Renal cortex interstitium (tissue), 11 donors: ENCODE data around the gene CCDC197. TPM values are rescaled to one million over a fixed set of nuclear protein-coding genes. Genes with fewer than 3 reads are reported as not detected.

Experiments
- DNase-seq, 11 donors: peaks; one replicate each; pipeline ENCODE4 v3.0.0-alpha.2; 2013; ENCODE audit warnings: low read depth in 9 of 11, low spot score in 4 of 11; ENCODE audit errors: extremely low read depth in 1 of 11
- polyA plus RNA-seq, 3 donors: library from polyadenylated mRNA; unstranded; fragments of 120-200 nt; gene quantifications; one replicate each; pipeline ENCODE4 v1.2.1, GENCODE V29; 2013; ENCODE audit not compliant: insufficient read length in 3 of 3

Gene CCDC197
- polyA plus RNA-seq, 3 donors: not detected

DNA sequence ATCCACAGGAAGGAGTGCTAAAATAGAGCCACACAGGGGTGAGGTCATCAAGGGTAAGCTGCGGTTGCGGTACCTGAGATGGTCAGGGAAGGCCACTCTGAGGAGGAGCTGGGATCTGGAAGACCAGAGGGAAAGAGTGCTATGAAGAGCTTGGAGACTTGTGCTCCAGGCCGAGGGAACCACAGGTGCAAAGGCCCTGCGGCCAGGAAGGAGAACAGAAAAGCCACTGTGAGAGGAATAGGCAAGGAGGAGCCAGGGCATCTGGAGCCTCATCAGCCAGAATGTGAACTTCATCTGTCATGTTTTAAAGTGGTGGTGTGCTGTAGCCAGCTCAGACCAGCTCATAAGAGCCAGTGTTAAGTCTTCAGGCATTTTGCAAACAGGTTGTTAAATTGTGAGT lies 5.5 kb upstream of the CCDC197 start:
- DNase-seq: no peak

DNA sequence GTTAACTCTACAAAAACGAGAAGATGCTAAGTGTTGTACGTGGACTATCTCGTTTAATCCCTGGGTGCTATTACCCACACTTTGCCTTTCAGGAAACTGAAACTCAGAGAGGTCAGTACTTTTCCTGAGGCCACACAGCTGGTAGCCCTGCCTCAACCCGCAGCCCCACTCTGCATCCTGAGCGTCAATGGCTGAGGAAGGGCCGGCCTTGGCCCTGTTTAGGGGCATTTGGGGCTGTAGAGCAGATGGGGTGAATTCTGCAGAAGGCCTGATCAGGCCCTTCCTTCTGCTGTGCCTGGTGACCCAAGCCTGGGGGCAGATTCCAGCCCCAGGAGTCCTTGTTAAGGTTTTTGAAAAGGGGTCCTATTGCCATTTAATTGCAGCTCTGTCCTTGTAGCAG lies 3.7 kb upstream of the CCDC197 start:
- DNase-seq: no peak

DNA sequence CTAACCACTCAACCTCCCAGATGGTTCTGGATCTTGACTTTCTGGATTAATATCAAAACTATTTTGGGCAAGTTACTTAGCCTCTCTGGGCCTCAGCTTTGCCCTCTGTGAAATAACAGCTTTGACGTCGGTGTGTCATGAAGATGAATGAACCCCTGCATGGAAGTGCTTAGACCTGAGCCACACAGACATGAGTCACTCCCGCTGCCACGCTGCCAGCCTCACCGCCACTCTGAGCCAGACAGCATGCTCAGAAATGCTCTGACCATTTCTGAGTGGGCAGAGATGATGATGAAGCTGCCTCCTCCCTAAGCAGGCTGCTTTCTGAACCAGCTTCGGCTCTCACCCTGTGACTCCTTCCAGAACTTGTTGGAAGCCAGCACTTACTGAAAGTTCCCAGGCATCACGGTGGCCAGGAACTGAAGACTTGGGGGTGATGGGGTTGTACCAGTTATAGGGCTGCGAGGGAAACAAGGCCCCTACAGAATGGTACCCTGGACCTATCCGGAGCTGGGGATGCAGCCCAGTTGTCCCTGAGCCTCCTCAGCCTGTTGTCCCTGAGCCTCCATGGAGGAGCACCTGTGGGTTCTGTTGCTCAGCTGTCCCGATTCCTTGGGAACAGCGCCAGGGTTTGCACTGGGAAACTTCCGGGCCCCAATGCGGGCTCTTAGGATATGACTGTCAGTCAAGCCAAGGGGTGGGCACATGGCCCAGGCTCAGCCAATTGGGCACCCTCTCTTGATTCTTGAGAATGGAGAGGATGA lies 2.0 kb upstream of the CCDC197 start:
- DNase-seq: no peak

DNA sequence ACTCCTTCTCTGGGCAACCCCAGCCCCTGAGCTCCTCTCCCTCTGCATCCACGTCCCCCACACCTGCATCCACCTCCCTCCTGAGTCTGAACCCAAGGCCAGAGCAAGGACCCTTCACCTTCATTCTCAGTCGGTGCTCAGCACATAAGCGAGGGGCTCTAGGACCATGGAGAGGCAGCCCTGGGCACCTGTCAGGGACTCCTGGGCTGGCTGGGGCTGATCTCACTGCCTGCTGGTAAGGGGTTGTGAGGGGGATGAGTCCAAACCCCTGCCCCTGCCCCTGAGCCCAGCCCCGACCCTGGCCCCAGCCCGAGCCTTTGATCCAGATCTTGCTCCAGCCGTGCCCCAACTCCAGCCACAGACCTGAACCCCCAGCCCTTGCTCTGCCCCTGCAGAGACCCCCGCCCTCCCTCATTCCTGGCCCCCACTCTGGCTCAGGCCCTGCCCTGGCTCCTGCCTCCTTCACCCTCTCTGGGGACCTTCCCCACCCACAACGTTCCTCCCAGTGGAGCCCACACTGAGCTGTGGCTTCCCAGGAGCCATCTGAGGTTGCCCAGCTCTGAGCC lies 888 bp upstream of the CCDC197 start:
- no peak for DNase-seq

DNA sequence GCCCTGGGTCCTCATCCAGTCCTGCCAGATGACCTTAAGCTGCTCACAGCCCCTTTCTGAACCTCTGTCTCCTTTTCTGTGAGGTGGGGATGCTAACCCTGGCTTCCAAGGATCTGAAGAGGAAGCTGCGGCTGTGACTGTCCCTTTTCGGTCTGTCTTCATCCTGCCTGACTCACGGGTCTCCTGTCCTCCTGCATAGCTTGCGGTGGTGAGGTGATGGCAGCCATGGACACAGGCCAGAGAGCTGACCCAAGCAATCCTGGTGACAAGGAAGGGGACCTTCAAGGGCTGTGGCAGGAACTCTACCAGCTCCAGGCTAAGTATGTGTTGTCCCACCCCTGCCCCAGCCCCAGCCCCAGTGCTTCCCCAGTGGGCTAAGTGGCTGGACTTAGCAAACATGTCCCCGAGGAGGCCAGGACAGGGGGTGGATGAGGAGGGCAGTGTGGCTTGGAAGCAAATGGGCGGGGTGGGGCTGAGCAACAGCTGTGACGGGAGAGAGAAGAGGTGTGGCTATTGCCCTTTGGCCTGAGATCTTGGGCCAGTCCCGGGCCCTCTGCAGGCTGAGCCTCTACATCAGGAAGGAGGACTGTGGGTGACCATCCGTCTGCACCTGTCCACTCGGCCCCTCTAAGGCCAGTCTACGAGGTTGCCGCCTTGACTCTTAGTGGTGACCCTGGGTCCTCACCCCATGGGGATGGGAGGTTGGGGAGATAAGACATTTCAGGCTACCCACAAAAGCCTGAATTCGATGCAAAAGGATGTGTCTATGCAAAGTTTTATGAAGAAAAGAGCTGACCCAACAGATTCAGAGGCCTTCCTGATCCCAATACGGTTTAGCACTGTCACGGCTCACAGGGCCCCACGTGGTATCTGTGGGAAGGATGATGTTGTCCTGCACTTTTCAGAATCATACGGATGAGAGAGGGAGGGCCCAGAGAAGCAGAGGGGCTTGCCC lies 1.1 kb downstream of the CCDC197 start:
- no peak for DNase-seq

DNA sequence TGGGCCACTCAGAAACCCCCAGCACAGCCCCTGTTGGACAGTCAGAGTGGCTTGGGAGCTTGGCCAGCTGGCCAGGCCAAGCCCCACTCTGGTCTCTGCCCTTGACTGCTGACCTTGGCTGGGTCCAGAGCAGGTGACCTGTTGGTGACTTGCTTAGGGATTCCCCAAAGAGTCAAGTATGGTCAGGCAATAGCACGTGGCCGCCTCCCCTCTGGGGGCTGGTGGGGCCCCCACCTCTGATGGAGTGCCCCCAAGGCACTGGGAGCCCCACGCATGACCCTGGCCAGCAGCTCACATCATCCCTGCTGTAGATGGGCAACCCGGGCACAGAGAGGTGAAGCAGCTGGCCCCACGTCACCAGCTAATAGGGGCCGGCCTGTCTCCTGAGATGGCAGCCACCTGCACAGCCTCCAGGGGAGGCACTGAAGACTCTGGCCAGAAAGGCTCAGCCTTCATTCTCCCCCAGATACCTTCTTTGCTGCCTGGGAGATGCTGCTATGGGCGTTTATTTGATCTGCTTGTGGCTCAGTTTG lies 1.8 kb downstream of the CCDC197 start:
- no peak for DNase-seq

DNA sequence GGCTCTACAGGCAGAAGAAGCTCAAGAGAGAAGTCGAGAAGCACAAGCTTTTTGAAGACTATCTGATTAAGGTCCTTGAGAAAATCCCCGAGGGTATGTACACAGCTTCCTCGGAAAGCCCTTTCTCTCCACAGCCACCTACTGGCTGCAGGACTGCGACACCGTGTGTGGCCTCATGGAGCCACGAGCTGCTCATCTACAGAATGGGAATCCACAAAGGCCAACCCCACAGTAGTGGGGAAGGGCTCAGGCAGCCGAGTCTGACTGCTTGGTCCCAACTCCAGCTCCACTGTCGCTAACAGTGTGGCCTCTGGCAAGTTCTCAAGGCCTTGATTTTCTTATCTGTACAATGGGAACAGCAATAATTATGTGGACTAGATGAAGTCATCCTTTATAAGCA lies 2.5 kb downstream of the CCDC197 start:
- DNase-seq: no peak

DNA sequence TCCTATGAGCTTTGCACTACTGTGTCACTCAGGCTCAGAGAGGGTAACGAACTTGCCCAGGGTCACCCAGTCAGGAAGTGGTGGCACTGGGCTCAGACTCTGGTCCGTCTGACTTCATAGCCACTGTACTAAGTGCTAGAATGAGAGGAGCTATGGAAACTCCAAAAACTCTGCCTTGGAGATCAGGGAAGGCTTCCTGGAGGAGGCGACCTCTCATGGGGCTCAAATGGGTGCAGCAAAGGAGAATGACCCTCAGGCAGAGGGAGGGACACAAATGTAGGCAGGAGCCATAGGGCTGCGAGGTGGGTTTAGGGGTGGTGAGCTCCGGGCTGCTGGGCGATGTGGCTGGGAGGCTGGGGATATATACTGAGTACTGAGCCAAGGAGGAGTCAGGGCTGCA lies 3.2 kb downstream of the CCDC197 start:
- DNase-seq: no peak

DNA sequence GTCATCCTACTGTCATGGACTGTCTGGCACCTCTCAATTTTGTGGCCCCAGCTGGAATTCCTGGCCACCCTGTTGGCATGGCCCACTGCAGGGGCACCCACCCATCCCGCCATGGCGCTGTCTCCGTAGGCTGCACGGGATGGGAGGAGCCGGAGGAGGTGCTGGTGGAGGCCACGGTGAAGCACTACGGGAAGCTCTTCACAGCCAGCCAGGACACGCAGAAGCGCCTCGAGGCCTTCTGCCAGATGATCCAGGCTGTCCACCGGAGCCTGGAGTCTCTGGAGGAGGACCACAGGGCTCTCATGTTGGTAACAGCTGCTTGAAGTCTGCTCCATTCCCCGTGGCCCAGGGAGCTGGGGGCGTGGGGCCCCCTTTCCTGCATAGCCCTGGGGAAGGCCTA lies 3.9 kb downstream of the CCDC197 start:
- DNase-seq: no peak

DNA sequence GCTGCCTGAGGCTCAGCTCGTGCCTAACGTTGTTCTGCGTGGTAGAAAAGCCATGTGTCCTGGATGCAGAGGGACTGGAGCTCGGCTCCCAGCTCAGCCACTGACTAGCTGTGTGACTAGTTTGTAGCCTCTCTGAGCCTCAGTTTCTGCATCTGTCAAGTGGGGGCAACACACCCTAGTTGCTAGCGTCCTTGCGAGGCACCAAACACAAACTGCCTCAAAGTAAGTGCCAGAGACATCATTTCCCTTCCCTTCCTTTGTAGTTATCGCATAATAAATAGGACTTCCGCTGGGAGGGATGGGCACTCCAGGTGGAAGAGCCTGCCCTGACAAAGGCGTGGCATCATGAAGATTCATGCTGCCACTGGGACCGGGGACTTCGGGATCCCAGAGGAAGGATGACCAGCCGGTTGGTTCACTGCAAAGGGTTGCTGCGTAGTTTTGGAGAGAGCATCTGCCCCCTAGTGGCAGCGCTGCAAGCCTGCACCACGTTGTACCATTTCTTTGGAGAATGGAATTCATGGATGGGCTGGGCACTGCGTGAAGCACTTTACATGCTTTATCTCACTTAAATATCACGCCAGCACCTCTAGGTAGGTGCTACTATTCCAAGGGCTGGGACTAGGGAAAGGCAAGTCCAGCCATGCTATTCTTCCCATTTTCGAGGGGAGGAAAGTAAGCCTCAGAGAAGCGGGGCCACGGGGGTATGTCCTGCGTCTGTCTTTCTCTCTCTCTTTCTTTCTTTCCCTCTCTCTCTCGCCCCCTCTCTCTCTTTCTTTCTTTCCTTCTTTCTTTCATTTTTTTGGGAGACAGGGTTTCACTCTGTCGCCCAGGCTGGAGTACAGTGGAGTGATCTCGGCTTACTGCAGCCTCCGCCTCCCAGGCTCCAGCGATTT lies 4.6 kb downstream of the CCDC197 start:
- peak in 9 of 11 donors; percentile 41 to 69 (median 52) for DNase-seq

DNA sequence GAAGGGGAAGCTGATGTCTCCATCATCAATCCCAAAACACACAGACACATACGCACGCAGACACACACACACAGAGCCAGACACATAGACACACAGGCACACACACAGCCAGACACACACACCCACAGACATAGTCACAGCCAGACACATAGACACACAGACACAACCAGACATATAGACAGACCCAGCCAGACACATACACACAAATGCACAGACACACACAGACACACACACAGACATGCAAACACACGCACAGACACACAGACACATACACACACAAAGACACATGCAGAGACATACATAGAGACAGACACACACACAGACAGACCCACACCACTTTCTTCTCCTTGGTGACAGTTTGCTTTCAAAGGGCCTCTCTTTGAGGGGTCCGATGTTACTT lies 6.3 kb downstream of the CCDC197 start:
- no peak for DNase-seq

DNA sequence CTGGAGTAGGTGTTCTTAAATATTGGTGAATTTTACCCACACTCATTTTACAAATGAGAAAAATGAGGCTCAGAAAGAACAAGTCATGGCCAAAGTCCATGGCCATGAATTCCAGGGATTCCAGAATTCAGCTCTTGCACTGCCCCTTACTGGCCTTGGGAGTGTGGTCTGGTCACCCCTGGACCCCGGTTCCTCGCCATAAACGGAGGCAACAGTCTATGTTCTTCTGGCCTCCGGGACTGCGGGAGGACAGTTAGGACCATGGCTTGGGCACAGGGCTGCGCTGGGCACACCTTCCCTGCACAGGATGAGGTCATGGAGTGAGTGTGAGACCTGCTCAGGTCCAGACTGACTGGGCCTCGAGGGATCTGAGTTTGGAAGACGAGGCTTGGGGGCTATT lies 6.9 kb downstream of the CCDC197 start:
- no peak for DNase-seq

DNA sequence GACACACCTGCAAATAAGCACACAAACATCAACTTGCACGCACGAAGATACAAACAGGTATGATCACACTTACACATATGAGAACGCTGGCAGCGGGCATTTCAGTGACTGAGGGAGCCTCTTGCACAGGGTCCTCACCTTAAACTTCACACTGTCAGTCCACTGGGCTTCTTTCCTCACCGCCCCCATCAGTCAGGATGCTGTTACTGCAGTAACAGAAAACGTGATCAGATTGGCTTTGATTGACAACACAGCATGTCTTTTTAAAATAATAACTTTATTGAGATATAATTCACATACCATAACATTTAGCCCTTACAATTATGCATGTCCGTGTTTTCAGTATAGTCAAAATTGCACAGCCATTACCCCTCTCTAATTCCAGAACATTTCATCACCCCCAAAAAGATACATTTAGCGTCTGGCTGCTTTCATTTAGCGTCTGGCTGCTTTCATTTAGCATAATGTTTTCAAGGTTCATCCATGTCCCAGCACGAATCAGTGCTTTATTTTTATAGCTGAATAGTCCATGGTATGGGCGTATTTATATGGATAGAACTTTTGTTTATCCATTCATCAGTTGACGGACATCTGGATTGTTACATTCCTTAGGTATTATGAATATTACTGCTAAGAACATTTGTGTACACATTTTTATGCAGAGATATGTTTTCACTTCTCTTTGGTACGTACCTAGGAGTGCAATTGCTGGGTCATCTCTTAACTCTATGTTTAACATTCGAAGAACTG lies 8.4 kb downstream of the CCDC197 start:
- no peak for DNase-seq

DNA sequence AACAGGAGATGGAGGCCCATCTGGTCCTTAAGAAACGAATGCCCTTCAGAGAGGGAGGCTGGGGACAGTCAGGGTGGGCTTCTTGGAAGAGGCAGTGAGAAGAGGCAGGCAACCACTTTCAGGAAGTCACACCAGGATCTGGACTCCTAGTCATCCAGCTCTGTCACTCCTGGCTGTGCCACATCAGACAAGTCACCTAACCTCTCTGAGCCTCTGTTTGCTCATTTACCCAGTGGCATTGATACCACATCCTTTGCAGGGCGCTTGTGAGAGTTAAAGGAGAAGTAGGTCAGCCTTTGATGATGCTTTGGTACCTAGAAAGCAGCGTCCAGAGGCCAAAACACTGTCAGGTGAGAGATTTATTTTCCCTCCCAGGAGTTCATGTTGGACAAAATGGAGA lies 11.1 kb downstream of the CCDC197 start:
- DNase-seq: no peak

DNA sequence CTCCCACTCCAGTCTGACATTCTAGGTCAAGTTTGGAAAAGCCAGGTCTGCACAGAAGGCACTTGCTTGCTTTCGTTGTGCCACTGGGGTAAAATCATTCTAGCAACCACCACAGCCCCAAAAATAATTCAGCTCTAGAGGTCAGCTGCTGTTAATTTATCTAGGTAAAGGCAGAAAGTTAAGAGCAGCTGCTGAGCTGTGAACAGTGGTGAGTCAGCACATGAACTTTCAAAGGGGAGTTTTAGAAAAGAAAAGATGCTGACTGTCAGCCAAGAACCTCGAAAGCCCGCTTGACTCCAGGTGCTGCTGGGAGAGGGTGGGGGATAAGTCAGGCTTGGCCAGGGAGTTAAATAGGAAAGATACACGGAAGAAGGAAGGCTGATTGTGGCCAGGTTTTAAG lies 12.7 kb downstream of the CCDC197 start:
- DNase-seq: no peak

DNA sequence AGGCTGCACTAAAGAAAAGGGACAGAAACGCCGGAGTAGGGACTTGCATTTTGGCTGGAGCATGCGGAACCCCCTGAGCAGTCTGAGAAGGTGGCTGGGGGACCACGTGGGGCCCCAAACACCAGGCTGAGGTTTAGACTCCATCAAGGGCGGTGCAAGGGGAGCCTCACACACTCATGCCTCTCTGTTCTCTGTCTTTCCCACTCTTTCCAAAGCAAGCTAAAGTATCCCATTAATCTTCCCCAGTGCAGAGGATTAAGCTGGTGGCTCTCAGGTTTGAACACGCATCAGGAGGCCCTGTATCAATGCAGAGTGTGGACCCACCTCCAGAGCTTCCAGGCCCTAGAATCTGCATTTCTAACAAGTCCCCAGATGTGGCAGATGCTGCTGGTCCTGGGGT lies 13.5 kb downstream of the CCDC197 start:
- no peak for DNase-seq

DNA sequence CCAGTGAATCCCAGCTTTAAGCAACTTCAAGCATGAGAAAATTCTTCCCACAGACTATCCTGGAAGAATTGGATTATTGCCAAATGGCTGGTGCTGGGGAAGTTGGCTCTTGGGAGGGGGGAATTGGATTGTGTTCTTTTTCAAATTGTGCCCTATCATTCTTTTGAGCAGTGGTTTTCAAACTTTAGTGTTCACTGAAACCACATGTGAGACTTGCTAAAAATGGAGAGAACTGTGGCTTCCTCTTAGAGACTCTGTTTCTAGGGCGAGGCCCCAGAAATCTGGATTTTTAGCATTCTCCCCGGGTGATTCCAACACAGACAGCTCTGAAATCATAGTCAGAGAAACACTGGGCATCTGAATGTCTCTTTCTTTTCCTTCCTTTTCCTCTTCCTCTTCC lies 14.7 kb downstream of the CCDC197 start:
- DNase-seq: no peak

DNA sequence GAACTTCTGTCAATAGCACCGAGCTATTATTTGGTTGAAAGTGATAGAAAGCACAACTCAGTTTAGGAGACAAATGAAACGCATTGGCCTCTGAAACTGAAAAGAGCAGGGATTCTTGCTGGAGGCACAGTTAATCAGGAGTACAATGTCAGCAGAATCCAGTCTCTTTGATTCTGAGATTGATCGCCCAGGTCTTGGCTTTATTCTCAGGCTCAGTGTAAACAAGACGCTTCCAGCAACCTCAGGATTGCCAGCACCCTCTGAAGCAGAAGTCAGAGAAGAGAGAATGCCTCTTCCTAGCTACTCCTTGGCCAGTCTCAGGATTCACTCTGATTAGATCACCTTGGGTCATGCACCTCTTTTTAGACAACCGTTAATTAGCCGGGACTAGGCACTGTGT lies 17.3 kb downstream of the CCDC197 start:
- no peak for DNase-seq
